ENCODE measurements around the gene GPER1. TPM values are rescaled to one million over a fixed set of nuclear protein-coding genes. Genes with fewer than 3 reads are reported as not detected.

The GPER1 gene
- total RNA-seq, 1 experiment from 2014 or later, result not detected

DNA sequence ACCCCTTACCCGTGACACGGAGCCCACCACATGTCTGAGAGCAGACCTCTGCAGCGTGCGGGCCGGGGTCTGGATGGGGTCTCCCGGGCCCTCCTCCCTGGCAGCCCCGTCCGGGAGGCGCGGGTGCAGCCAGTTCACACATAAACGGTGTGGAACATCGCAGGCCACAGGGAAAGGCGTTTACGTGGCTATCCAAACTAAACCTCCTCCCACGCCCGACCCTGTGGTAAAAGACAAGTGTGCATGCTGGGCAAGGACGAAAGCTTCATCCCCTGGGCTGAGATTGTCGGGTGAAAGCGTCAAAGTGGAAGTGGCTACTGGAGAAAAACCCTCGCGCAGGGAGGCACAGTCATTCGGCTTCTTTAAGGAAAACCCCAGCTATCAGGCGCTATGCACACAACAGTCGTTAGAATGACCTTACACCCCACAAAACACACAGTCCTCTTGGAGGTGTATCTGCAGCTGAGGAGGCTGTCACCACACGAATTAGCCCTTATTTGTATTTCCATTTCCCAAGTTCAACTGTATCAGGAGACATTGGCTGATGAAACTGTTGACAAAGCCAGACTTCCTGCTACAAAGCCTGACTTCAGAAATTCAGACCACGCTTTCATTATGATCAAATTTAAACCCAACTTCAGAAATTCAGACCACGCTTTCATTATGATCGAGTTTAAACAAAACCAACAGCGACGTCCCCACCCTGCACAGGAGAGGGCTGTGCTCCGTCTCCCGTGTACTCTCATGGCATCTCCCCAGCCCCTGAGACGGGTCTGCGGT, 15.3 kb downstream of the GPER1 start:
- H3K27ac ChIP-seq (ENCODE audit: insufficient read length, low read depth, low read length), result no peak overlapping the region
- H4K8ac ChIP-seq (replicated peaks; ENCODE audit: insufficient read length, low read depth, low read length), result no peak overlapping the region
- no peak overlapping the region for H2BK5ac ChIP-seq (ENCODE audit: insufficient read length, low read length)
- no peak overlapping the region for H2BK15ac ChIP-seq (ENCODE audit: low read depth, low read length)
- H3K79me1 ChIP-seq (ENCODE audit: insufficient read depth, low read depth, low read length, poor library complexity, severe bottlenecking), result peaks cover 6% of the 10 kb centered on the region
- no peaks in the 10 kb centered on the region for H3K27me3 Mint-ChIP-seq (ENCODE audit: low read depth)
- no peaks in the 10 kb centered on the region for H3K9me3 ChIP-seq (ENCODE audit: control insufficient read depth, low read depth, low read length)
- no peaks in the 10 kb centered on the region for H3K9me3 Mint-ChIP-seq
- H3K4me1 ChIP-seq (ENCODE audit: insufficient read depth, low read length), result no peaks in the 10 kb centered on the region
- no peak overlapping the region for H3K9ac ChIP-seq (ENCODE audit: extremely low read depth, insufficient read length, low read length)
- no peak overlapping the region for H3K14ac ChIP-seq (ENCODE audit: insufficient read depth, low read length)
- no peaks in the 10 kb centered on the region for H3K4me1 Mint-ChIP-seq
- peak overlapping the region in 1 of 3 experiments; percentile 39; a peak in 1 of 7 replicates for H3K27ac Mint-ChIP-seq
- H3K18ac ChIP-seq (ENCODE audit: insufficient read length, low read depth, low read length), result no peak overlapping the region
- no peak overlapping the region for H2AFZ ChIP-seq (ENCODE audit: low read length)
- no peaks in the 10 kb centered on the region for H3K23me2 ChIP-seq (ENCODE audit: insufficient read length, low read depth, low read length, poor library complexity, severe bottlenecking)
- no peak for DNase-seq
- H3T11ph ChIP-seq (ENCODE audit: low read length), result no peak overlapping the region
- no peak overlapping the region for H3K4ac ChIP-seq (ENCODE audit: low read depth, low read length)
- H3K56ac ChIP-seq (ENCODE audit: insufficient read length, low read depth, low read length), result no peak overlapping the region
- TF ChIP-seq, protein P1, sequence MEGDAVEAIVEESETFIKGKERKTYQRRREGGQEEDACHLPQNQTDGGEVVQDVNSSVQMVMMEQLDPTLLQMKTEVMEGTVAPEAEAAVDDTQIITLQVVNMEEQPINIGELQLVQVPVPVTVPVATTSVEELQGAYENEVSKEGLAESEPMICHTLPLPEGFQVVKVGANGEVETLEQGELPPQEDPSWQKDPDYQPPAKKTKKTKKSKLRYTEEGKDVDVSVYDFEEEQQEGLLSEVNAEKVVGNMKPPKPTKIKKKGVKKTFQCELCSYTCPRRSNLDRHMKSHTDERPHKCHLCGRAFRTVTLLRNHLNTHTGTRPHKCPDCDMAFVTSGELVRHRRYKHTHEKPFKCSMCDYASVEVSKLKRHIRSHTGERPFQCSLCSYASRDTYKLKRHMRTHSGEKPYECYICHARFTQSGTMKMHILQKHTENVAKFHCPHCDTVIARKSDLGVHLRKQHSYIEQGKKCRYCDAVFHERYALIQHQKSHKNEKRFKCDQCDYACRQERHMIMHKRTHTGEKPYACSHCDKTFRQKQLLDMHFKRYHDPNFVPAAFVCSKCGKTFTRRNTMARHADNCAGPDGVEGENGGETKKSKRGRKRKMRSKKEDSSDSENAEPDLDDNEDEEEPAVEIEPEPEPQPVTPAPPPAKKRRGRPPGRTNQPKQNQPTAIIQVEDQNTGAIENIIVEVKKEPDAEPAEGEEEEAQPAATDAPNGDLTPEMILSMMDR (conservative IDR thresholded peaks at IDR 0.05), result no peak
- no peak overlapping the region for H4K91ac ChIP-seq (ENCODE audit: insufficient read length, low read depth, low read length)
- peaks cover 2% of the 10 kb centered on the region; the same call in 1 of the 2 replicates for H3K79me2 ChIP-seq (ENCODE audit: insufficient read depth, low read length)
- H2BK20ac ChIP-seq (ENCODE audit: low read depth, low read length, poor library complexity, severe bottlenecking), result no peak overlapping the region
- no peak overlapping the region for H3K23ac ChIP-seq (ENCODE audit: insufficient read length, low read depth, low read length)
- no peak overlapping the region for H2AK5ac ChIP-seq (ENCODE audit: insufficient read length, low read length)
- no peak overlapping the region for H3K4me3 Mint-ChIP-seq
- no peak overlapping the region for H4K5ac ChIP-seq (ENCODE audit: insufficient read length, low read depth, low read length)
- H3K36me3 Mint-ChIP-seq (ENCODE audit: insufficient read depth in 1 of 3, low read depth in 3 of 3), result peaks cover 1 to 11% (median 5%) of the 10 kb centered on the region in 3 experiments; a peak in 6 of 7 replicates
- no peak overlapping the region for H3K4me2 ChIP-seq (ENCODE audit: insufficient read depth, insufficient read length, low read length)
- no peaks in the 10 kb centered on the region for H4K20me1 ChIP-seq (ENCODE audit: control insufficient read depth, insufficient read depth, insufficient read length)
- H3K27me3 ChIP-seq (ENCODE audit: insufficient read depth, low read length), result no peaks in the 10 kb centered on the region
- no peak overlapping the region for H2BK120ac ChIP-seq (ENCODE audit: low read depth, low read length, poor library complexity, severe bottlenecking)
- WGBS (ENCODE audit: extremely low coverage, insufficient read length, low lambda C conversion rate), result no CpG with 5 or more reads among the region's 34 CpGs
- no peak overlapping the region for H2BK12ac ChIP-seq (ENCODE audit: insufficient read length, low read depth, low read length)

Data from H9 (cell line).